GM15510 (cell line): ENCODE data around the gene TNFRSF9.

Experiments
- POLR2A ChIP-seq: IDR thresholded peaks from 3 replicates; pipeline ENCODE4 v1.6.1; 2011; ENCODE audit warnings: borderline replicate concordance; ENCODE audit not compliant: insufficient read length; ENCODE audit errors: extremely low read depth

Gene TNFRSF9

DNA sequence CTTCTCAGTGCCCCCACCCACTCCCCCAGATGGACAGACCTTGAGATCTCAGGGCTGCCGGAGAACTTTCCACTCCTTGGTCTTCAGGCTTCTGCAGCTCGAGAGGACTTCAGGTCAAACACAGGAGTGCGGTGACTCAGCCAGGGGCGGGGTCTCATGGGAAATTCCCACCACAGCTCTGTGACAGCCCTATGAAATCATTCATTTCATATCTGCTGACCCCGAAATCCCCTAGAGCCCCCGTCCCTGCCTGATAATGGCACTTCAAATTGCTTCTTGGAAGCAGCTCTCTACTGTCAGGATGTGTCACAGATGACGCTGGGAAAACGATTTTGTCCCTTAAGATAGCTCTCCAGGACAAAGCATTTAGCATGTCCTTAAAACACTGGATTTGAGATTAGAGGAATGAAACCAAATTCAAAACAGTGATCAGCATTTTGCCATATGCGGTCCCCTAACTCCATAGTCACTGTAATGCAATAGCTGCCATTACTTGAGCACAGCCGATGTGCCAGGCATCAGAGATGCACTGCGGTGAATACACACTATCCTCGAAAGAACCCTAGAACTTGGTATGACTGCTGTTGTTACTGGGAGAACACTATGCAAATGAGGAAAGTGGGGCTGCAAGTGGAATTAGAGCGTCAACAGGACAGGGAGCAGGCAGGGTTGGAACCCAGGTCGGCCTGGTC, at the start of gene TNFRSF9:
Gene TNFRSF9, minus strand, starts transcription at position 95 of the 692 bp plus-strand sequence. CDS start 845 bp downstream, outside the sequence.
- no peak for TF ChIP-seq POLR2A

DNA sequence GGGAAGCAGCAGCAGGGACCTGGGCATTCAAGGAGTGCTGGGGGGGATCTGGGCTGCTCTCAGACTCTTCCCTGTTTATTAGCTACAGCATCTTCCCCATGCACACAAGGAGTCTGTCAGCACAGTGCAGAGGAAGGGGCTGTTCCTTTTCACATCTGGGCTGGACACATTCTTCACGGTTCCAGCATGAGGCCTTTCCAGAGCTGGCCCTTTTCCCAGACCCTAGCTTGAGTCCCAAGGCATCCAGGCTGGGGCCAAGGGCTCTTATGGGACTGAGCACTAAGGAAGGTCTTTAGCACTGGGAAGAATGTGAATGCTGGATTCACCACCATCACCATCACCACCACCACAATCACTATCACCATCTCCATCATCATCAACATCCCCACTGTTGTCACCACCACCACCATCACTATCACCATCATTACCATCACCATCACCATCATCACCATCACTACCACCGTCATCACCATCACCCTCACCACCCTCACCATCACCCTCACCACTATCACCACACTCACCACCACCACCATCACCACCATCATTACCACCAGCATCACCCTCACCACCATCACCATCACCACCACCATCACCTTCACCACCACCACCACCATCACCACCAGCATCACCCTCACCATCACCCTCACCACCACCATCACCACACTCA, 49.3 kb upstream of the TNFRSF9 start:
- no peak for TF ChIP-seq POLR2A

DNA sequence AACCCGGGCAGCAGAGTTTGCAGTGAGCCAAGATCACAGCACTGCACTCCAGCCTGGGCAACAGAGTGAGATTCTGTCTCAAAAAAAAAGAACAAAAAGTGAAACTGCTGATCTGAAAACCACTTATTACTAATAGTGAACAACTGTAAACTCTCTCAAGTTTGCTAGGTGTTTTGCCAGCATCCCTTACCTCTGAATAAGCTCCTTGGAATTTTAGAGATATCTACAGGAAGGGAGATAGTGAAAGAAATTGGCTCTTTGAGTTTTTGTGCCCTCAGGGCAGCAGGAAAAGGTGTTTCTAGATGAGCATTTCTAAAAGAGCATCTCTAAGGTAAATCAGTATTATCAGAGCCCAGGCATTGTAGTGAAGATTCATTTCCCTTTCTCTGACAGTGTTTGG, 47.9 kb upstream of the TNFRSF9 start:
- no peak for TF ChIP-seq POLR2A

DNA sequence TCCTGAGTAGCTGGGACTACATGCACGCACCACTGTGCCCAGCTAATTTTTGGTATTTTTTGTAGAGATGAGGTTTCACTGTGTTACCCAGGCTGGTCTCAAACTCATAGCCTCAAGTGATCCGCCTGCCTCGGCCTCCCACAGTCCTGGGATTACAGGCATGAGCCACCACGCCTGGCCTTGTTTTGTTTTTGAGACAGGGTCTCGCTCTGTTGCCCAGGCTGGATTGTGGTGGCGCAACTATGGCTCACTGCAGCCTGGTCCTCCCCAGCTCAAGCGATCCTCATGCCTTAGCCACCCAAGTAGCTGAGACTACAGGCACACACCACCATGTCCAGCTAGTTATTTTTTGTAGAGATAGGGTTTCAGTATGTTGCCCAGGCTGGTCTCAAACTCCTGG, 46.9 kb upstream of the TNFRSF9 start:
- TF ChIP-seq POLR2A = no peak

DNA sequence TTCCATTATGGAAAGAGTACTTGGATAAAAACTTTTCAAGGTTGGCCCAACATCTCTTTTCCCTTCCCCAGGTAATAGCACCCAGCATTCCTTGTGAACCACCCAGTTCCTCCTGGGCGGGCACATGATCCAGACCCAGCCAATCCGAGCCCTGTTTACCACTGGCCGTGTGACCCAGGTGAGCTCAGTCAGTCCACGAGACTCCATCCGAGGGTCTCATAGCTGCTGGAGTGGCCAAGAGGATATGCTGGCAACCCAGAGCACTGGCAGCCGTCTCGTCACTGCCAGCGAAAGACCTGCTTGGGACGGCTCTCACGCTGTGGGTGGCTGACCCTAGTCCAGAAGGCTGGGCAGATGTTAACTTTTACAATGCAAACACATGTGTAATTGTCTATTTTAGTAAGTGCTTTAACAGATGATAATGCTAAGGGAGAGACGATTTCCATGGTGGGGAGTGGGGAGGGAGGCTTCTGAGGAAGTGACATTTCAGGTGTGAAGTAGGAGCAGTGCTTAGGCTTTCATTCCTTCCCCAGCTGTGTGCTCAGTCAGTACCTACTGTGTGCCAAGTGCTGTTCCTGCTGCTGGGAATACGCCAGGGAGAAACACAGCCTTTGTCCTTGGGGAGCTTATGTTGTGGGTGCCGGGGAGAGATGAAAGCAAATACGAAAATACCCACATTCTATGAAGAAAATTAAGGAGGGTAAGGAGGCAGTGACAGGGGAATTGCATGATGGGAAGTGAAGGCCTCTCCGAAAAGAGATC, 45.4 kb upstream of the TNFRSF9 start:
- no peak for TF ChIP-seq POLR2A

DNA sequence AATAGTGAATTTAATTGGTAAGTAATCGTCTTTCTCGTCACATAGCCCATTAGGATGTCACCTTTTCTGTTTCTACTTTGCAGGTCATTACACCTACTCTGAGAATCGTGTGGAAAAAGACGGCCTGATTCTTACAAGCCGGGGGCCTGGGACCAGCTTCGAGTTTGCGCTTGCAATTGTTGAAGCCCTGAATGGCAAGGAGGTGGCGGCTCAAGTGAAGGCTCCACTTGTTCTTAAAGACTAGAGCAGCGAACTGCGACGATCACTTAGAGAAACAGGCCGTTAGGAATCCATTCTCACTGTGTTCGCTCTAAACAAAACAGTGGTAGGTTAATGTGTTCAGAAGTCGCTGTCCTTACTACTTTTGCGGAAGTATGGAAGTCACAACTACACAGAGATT, 44.2 kb upstream of the TNFRSF9 start:
- TF ChIP-seq POLR2A = no peak

DNA sequence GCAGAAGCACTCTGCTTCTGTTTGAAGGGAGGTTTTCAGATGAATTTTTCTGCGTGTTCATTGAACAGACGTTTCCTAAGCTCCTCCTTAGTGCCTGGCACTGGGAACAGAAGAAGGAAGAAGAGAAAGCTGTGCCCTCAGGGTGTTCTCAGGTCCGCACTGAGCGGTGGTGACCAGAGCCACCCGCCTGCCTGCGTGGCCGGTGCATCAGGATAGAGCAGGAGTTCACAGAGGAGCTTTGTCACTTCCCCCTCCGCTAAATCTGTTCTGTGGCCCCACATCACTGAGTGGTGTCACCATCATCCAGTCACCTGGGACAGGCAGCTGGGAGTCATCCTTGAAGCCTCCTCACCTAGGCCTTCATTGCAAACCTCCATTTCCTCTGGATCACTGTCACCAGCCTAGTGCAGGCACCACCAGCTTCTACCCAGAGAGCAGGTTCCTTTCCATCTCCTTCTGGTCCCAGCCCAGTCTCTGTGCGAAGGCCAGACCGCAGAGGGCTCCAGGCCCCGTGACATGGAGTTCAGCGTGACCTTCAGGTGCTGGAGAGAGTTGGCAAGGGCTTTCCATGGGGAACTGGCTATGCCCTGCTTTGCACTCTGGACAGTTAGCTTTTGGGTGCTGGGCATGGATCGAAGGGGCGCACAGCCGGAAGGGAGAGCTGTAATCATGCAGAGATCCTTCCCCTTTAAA, 42.6 kb upstream of the TNFRSF9 start:
- no peak for TF ChIP-seq POLR2A

DNA sequence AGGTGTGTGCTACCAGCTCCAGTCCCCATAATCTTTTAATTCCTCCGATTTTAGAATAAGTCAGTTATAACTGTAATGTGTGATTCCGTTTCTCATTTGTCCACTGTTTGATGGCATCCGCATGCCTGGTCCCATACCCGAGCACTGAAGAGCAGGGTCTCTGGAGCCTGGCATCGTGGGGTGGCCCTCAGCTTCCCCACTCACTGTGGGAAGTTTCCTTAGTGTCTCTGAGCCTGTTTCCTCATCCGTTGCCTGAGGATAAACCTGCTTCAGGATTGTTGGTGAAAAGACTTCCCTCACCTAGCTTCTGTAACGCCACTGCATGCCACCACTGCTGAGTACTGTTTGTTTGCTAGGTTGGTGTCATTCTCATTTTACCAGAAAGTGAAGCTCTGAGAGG, 40.3 kb upstream of the TNFRSF9 start:
- TF ChIP-seq POLR2A = no peak

DNA sequence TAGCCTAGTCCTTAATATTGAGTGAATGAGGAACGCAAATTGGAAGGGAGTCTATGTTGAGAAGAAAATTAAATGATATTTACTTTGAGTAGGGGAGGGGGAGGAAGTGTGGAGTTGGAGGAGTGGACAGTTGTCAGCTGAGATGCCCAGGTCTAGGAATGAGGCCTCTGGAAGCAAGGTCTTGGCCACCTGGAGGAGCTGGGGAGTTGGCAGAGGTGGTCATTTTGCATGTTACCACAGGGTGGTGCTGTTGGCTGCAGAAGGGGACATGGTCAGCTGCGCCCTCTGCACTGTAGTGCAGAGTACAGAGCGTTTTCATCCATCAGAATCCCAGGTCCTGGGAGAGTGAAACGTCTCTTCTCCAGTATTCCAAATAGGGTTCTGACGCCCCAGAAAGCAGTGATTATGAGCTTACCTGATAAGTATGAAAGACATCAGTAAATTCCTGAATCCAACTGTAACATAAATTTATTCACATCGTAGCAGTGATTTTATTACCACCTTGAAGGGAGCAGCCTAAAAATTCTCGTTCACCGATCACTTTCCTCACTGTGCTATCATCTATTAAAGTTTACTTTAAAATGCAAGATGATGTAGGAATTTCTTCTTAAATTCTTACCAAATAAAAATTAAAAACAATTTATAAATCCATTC, 34.7 kb upstream of the TNFRSF9 start:
- no peak for TF ChIP-seq POLR2A

DNA sequence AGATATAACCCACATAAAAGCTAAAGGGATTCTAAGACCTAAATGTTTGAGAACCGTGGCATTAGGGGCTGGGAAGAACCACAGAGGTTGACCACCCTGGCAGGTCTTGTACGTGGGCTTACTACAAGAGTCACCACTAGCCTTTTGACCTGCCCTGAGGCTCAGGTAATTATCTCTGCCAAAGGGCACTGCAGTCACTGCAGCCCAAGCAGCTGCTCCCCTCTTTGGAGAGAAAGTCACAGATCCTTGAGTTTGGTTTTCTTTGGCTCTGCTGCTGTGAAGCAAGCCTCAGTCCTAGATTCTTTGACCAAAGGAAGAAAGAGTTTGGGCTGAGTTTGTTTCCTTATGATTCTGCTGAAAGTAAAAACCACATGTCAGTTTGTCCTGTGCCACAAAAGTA, 32.4 kb upstream of the TNFRSF9 start:
- no peak for TF ChIP-seq POLR2A

DNA sequence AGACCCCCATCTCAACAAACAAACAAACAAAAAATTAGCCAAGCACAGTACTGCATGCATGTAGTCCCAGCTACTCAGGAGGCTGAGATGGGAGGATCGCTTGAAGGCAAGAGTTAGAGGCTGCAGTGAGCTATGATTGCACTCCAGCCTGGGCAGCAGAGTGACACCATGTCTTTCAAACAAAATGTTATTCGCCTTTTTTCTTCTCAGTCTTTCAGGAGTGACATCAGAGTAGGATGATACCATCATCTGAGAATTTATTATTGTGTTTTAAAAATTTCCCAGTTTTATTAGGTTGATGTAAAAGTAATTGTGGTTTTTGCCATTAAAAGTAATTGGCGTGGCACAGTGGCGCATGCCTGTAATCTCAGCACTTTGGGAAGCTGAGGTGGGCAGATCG, 31.6 kb upstream of the TNFRSF9 start:
- no peak for TF ChIP-seq POLR2A

DNA sequence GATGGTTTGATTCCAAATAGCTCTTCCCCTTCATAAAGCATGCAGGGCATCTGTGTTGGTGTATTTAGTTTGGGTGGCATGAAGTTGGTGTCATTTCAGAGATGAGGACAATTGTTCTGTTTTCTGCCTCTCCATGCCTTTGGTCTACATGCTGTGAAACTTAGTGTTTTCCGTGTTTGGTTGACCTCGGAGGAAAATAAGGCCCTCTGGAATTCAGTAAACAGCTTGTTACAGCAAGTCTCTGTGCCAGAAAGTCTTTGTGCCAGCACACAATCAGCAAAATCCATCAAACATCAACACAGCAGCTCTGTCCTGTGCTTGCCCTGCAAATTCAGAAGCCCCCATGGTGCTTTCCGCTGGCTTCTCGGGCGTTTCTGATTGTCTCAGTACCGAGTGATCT, 30.4 kb upstream of the TNFRSF9 start:
- TF ChIP-seq POLR2A = no peak

DNA sequence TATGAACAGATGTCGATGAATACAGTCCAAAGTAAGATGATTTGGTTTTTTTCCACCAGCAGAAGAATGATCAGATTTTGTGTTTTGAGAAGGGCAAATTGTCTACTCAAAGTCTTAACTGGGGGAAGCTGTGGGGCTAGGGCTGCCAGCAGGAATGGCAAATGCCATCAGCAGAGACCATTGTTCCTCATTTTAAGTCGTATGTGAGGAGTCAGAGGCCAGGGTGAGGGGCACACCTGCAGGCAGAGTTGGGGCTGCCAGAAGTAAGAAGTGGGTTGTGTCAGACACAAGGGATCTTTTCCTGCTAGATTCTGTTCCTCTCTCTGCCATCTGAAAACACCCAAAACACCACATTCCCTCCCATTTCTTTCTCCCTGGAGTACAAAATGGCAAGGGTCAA, 29.6 kb upstream of the TNFRSF9 start:
- no peak for TF ChIP-seq POLR2A

DNA sequence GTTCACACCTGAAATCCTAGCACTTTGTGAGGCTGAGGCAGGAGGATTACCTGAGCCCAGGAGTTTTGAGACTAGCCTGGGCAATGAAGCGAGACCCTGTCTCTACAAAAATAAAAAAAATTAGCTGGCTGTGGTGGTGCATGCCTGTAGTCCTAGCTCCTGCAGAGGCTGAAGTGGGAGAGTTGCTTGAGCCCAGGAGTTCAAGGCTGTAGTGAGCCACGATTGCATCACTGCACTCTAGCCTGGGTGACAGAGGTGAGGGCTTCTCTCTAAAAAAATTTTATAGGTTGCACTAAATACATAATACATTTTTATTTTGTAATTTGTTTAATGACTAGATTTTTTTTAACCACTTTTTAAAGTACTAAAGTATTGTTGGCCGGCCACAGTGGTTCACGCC, 27.0 kb upstream of the TNFRSF9 start:
- no peak for TF ChIP-seq POLR2A
